ENCODE measurements around the gene MAT2B. TPM values are rescaled to one million over a fixed set of nuclear protein-coding genes. Genes with fewer than 3 reads are reported as not detected.
"Not testable (repeated sequence)": the region's sequence is repeated elsewhere in the genome, so short reads cannot be mapped to it uniquely, and the experiment has no call there.

MAT2B gene
- total RNA-seq, 1 experiment from 2014 or later = 55.7 TPM

- TF ChIP-seq, protein P1, sequence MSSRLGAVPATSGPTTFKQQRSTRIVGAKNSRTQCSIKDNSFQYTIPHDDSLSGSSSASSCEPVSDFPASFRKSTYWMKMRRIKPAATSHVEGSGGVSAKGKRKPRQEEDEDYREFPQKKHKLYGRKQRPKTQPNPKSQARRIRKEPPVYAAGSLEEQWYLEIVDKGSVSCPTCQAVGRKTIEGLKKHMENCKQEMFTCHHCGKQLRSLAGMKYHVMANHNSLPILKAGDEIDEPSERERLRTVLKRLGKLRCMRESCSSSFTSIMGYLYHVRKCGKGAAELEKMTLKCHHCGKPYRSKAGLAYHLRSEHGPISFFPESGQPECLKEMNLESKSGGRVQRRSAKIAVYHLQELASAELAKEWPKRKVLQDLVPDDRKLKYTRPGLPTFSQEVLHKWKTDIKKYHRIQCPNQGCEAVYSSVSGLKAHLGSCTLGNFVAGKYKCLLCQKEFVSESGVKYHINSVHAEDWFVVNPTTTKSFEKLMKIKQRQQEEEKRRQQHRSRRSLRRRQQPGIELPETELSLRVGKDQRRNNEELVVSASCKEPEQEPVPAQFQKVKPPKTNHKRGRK (CRISPR knock-in tag; IDR thresholded peaks at IDR 0.05; ENCODE audit: borderline replicate concordance) = no peak
- TF ChIP-seq FOXP1 (CRISPR knock-in tag; IDR thresholded peaks at IDR 0.05; ENCODE audit: borderline replicate concordance) = no peak
- TF ChIP-seq TP53 (CRISPR knock-in tag; IDR thresholded peaks at IDR 0.05) = no peak
Observed at GRCh38 chr5:163534492-163535094, 29.2 kb downstream of the MAT2B start (continued).

DNA sequence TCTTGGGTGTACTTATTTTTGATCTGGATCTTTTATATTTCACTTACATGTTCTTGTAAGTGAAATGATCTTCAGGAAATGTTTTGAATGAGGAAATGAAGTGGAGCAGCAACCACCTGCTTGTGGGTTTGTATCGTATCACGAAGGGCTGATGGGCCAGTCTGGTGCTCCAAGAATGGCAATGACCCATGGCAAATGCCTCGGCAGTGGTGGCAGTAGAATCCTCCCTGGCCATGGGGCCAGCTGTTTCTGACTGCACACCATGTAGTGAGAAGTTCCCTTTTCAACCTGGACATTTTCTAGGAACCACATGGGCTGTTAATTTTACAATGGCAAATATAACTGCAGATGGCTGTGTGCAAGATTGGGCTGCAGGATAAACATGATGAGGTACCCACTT is 29.9 kb downstream of the MAT2B start:
- TF ChIP-seq STAT6 (CRISPR knock-in tag; conservative IDR thresholded peaks at IDR 0.05; ENCODE audit: low read depth) (no peak), GTF2I (CRISPR knock-in tag; conservative IDR thresholded peaks at IDR 0.05) (no peak), CBFB (CRISPR knock-in tag; IDR thresholded peaks at IDR 0.05; ENCODE audit: low read depth) (no peak), ZNF121 (CRISPR knock-in tag; IDR thresholded peaks at IDR 0.05) (no peak)
- Mint-ChIP-seq H3K4me3 (peak overlapping the region; percentile 26; the same call in 1 of the 2 replicates), H3K36me3 (no peaks in the 10 kb centered on the region), H3K4me1 (peaks cover 50% of the 10 kb centered on the region), H3K27ac (peak overlapping the region; percentile 58; the same call in 1 of the 2 replicates), H3K27me3 (ENCODE audit: low read depth) (no peaks in the 10 kb centered on the region), H3K9me3 (peaks cover 10% of the 10 kb centered on the region)
- ChIA-PET CTCF (interaction anchor here (1.0 kb wide), 1 partner anchor 30 kb away, joined by 6 read pairs; no protein-coding TSS in a partner anchor), POLR2A (interaction anchor here (1.1 kb wide), 1 partner anchor 30 kb away, joined by 4 read pairs; the partner anchor contains the start of gene MAT2B)
- ATAC-seq (no peak), DNase-seq (ENCODE audit: low spot score) (no peak)

- H3K4me1 Mint-ChIP-seq = peaks cover 42% of the 10 kb centered on the region
- POLR2A ChIA-PET; H3K4me3 Mint-ChIP-seq; H3K27ac Mint-ChIP-seq; ATAC-seq; DNase-seq (ENCODE audit: low spot score); H3K9me3 Mint-ChIP-seq; H3K36me3 Mint-ChIP-seq; H3K27me3 Mint-ChIP-seq (ENCODE audit: low read depth): not testable (repeated sequence)
- CTCF ChIA-PET = interaction anchor here (0.6 kb wide), 1 partner anchor 509 kb away, joined by 4 read pairs; no protein-coding TSS in a partner anchor
Observed at GRCh38 chr5:163536442-163536841, 31.0 kb downstream of the MAT2B start.

DNA sequence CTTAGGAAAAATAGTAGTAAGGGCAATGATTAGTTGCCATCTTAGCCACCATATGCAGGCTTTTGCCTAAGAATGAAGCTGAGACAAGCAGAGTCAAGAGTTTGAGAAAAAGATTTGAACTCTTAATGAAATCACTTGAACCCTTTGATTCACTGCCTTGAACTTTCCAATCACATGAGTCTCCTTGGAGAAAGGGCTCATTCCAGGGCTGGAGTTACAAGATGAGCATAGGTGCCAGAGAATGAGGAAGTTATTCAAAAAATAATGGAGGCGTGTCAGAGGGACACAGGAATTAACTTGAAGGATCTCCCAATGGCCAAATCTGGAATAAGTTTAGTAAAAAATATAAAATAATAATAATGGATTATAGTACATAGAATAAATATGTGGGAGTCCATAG is 35.3 kb downstream of the MAT2B start:
- DNase-seq (ENCODE audit: low spot score) = no peak
- no peak overlapping the region for H3K4me3 Mint-ChIP-seq
- ATAC-seq = no peak
- ChIA-PET CTCF (no interaction called here), POLR2A (no interaction called here)
- H3K36me3 Mint-ChIP-seq = no peaks in the 10 kb centered on the region
- peaks cover 22% of the 10 kb centered on the region for H3K4me1 Mint-ChIP-seq
- TF ChIP-seq USF2 (CRISPR knock-in tag; IDR thresholded peaks at IDR 0.05) = no peak
- peaks cover 7% of the 10 kb centered on the region for H3K9me3 Mint-ChIP-seq
- no peaks in the 10 kb centered on the region for H3K27me3 Mint-ChIP-seq (ENCODE audit: low read depth)
- H3K27ac Mint-ChIP-seq = no peak overlapping the region

DNA sequence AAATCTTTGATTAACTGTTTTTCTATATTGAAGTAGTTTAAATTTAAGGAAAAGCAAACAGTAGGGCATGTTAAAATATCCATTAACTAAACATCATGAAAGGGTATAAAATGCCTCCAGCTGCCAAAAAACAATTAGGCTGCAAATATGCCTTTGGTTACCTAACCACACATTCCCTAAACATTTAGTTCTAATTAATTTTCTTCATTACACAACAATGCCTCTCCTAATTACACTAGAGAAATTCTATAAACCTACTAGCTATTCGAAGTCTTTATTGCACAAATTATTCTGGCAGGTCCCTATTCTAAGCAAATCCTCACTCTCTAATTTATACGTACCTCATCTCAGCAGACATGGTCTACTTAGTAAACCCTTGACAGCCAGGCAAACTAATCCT is 37.4 kb downstream of the MAT2B start:
- no peak overlapping the region for H3K4me3 Mint-ChIP-seq
- H3K36me3 Mint-ChIP-seq = no peaks in the 10 kb centered on the region
- DNase-seq (ENCODE audit: low spot score) (no peak), ATAC-seq (no peak)
- ChIA-PET POLR2A (no interaction called here), CTCF (no interaction called here)
- no peak overlapping the region for H3K27ac Mint-ChIP-seq
- H3K27me3 Mint-ChIP-seq (ENCODE audit: low read depth) = no peaks in the 10 kb centered on the region
- H3K9me3 Mint-ChIP-seq = no peaks in the 10 kb centered on the region
- peaks cover 20% of the 10 kb centered on the region for H3K4me1 Mint-ChIP-seq
- TF ChIP-seq ZNF138 (CRISPR knock-in tag; conservative IDR thresholded peaks at IDR 0.05) = no peak
- no peak for TF ChIP-seq CBFB (CRISPR knock-in tag; IDR thresholded peaks at IDR 0.05; ENCODE audit: low read depth)
- TF ChIP-seq FOXK1 (CRISPR knock-in tag; IDR thresholded peaks at IDR 0.05) = no peak
- TF ChIP-seq AFF4 (CRISPR knock-in tag; IDR thresholded peaks at IDR 0.05; ENCODE audit: borderline replicate concordance) = no peak
- TF ChIP-seq, protein P2, sequence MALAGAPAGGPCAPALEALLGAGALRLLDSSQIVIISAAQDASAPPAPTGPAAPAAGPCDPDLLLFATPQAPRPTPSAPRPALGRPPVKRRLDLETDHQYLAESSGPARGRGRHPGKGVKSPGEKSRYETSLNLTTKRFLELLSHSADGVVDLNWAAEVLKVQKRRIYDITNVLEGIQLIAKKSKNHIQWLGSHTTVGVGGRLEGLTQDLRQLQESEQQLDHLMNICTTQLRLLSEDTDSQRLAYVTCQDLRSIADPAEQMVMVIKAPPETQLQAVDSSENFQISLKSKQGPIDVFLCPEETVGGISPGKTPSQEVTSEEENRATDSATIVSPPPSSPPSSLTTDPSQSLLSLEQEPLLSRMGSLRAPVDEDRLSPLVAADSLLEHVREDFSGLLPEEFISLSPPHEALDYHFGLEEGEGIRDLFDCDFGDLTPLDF (CRISPR knock-in tag; IDR thresholded peaks at IDR 0.05) = no peak
